Dendritic cell treated with granulocyte-macrophage colony-stimulating factor and Interleukin-4, amounts not matched to agents 40 ng/mL and 50 ng/mL, for 4 days (primary cell): Measurements from ENCODE around the gene LILRB4.
"Not testable (repeated sequence)": the region's sequence is repeated elsewhere in the genome, so short reads cannot be mapped to it uniquely, and the experiment has no call there.

ENCODE experiments used
- H3K27ac Mint-ChIP-seq: one replicate; pipeline ENCODE4 v1.8.0; 2022; ENCODE audit warnings: mild to moderate bottlenecking, mixed read lengths
- H3K27me3 Mint-ChIP-seq: one replicate; pipeline ENCODE4 v1.8.0; 2022; ENCODE audit warnings: mild to moderate bottlenecking, mixed read lengths
- H3K36me3 Mint-ChIP-seq: one replicate; pipeline ENCODE4 v1.8.0; 2022; ENCODE audit warnings: low read depth, mixed read lengths
- H3K4me1 Mint-ChIP-seq: one replicate; pipeline ENCODE4 v1.8.0; 2022; ENCODE audit warnings: low read depth, mixed read lengths
- H3K4me3 Mint-ChIP-seq: one replicate; pipeline ENCODE4 v1.8.0; 2022; ENCODE audit warnings: mild to moderate bottlenecking, moderate library complexity, mixed read lengths
- H3K9me3 Mint-ChIP-seq: one replicate; pipeline ENCODE4 v1.8.0; 2022; ENCODE audit warnings: mixed read lengths
- intact Hi-C: fragments of 100-400 bp; cut with micrococcal nuclease; formaldehyde crosslinking; loops from one replicate; pipeline ENCODE4 v1.15.0; 2022

Gene LILRB4

GRCh38 chr19:54633401-54633800 is 29.4 kb upstream of the LILRB4 start:
- Mint-ChIP-seq H3K9me3 (no peaks in the 10 kb centered on the region), H3K27ac (peak overlapping the region; percentile 91), H3K27me3 (no peaks in the 10 kb centered on the region), H3K36me3 (peaks cover 73% of the 10 kb centered on the region), H3K4me3 (peak overlapping the region; percentile 40), H3K4me1 (peaks cover 82% of the 10 kb centered on the region)
- intact Hi-C loops, result no loop called here

DNA sequence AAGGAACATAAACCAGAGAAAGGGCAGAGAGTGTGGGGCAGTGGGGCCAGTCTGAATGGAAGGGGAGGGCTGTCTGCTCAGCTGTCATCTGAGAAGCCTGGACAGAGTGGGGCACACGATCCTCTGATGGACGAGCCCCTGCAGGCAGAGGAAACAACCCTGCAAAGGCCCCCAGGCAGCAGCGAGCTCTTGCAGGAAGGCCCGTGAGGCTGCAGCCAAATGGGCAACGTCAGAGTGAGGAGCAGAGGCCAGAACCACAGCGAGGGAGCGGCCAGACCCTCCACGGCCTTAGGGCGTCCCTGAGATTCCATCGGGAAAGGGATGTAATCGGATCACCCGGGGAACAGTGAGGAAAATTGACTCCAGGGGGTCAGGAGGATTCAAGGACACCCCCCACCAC is 26.7 kb upstream of the LILRB4 start:
- H3K9me3 Mint-ChIP-seq, result not testable (repeated sequence)

DNA sequence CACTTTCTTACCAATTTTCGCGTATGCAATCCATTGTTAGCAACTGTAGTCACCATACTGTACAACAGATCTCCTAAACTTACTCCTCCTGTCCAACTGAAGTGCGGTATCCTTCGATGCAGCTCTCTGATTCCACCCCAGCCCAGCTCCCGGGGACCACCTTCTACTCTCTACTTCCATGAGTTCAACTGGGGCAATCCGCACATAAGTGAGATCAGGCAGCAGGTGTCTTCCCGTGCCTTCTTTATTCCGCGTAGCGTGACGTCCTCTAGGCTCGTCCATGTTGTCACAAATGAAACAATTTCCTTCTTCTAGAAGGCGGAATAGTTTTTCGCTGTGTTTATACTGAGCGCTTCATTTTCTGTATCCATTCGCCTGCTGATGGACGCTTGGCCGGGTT is 24.1 kb upstream of the LILRB4 start:
- H3K4me1 Mint-ChIP-seq, result peaks cover 57% of the 10 kb centered on the region
- H3K4me3 Mint-ChIP-seq, result no peak overlapping the region
- no peaks in the 10 kb centered on the region for H3K27me3 Mint-ChIP-seq
- intact Hi-C loops, result no loop called here
- H3K9me3 Mint-ChIP-seq, result no peaks in the 10 kb centered on the region
- no peak overlapping the region for H3K27ac Mint-ChIP-seq
- peaks cover 39% of the 10 kb centered on the region for H3K36me3 Mint-ChIP-seq

More for the DNA sequence above, 26.7 kb upstream of the LILRB4 start:
- H3K36me3 Mint-ChIP-seq, result peaks cover 65% of the 10 kb centered on the region
- H3K4me3 Mint-ChIP-seq, H3K27ac Mint-ChIP-seq, H3K27me3 Mint-ChIP-seq, intact Hi-C loops: not testable (repeated sequence)
- peaks cover 63% of the 10 kb centered on the region for H3K4me1 Mint-ChIP-seq

DNA sequence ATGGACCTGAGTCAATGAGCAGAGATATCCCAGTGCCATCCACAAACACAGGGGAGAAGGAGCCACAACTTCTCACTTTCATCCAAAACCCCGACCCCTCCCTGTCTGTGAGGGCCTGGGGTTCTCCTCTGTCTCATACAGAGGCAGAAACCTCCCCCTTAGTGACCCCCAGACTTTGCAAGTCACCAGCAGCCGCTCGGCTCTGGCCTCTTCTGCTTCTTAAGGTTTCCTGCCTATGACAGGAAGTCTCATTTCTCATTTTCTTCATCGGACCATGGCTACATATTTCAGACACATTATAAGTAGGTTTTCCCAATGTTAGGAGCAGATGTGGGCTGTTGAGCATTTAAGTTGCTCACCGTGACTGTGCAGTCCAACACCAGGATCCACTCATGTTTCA is 19.8 kb upstream of the LILRB4 start:
- peaks cover 50% of the 10 kb centered on the region for H3K4me1 Mint-ChIP-seq
- not testable (repeated sequence) for H3K9me3 Mint-ChIP-seq, H3K27me3 Mint-ChIP-seq, H3K36me3 Mint-ChIP-seq
- H3K4me3 Mint-ChIP-seq, result peak overlapping the region; percentile 71
- intact Hi-C loops, result loop anchor here (5.0 kb wide), 1 partner anchor 36 kb away; no protein-coding TSS in a partner anchor
- peak overlapping the region; percentile 95 for H3K27ac Mint-ChIP-seq

DNA sequence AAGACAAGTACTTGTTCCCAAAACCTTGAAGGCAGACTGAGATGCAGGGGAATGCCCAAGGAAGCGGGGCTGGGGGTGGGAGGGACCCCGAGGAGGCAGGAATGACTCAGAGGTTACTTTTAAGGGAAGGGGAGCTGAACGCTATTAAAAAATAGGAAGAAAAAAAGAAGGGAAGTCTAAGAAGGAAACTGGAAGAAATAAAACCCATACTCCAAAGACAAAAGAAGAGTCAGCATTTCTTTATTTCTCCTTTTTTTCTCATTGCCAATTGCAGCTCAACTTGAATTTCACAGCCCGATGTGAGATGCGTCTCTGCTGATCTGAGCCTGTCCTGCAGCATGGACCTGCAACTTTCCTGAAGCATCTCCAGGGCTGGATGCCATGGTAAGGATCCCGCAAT is 19.2 kb upstream of the LILRB4 start:
- H3K9me3 Mint-ChIP-seq, H3K36me3 Mint-ChIP-seq, H3K27me3 Mint-ChIP-seq: not testable (repeated sequence)
- H3K4me3 Mint-ChIP-seq, result peak overlapping the region; percentile 71
- peaks cover 55% of the 10 kb centered on the region for H3K4me1 Mint-ChIP-seq
- peak overlapping the region; percentile 95 for H3K27ac Mint-ChIP-seq
- intact Hi-C loops, result loop anchor here (5.0 kb wide), 1 partner anchor 36 kb away; no protein-coding TSS in a partner anchor

DNA sequence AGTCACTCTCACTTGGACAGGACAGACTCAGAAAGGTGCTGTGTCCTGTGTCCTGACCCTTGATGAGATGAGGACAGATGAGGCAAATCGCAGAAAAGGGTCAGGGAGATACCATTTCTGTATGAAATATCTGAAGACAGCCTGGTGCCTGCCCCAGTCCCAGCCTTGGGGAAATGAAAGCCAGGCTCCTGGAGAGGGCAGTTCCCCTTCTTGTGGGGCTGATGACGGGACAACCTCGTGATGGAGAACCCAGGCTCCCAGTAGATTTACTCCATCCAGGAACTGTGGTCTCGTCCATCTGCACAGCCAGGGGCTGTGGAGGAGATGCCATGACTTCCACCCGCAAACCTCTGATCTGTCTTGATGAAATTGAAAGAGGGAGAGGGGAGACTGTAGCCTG is 18.7 kb upstream of the LILRB4 start:
- peak overlapping the region; percentile 71 for H3K4me3 Mint-ChIP-seq
- intact Hi-C loops, result loop anchor here (2.0 to 5.0 kb wide), 2 partner anchors 37 to 163 kb away; no protein-coding TSS in a partner anchor
- H3K27me3 Mint-ChIP-seq, result peaks cover 7% of the 10 kb centered on the region
- H3K27ac Mint-ChIP-seq, result peak overlapping the region; percentile 95
- H3K36me3 Mint-ChIP-seq, result peaks cover 7% of the 10 kb centered on the region
- no peaks in the 10 kb centered on the region for H3K9me3 Mint-ChIP-seq
- peaks cover 60% of the 10 kb centered on the region for H3K4me1 Mint-ChIP-seq

DNA sequence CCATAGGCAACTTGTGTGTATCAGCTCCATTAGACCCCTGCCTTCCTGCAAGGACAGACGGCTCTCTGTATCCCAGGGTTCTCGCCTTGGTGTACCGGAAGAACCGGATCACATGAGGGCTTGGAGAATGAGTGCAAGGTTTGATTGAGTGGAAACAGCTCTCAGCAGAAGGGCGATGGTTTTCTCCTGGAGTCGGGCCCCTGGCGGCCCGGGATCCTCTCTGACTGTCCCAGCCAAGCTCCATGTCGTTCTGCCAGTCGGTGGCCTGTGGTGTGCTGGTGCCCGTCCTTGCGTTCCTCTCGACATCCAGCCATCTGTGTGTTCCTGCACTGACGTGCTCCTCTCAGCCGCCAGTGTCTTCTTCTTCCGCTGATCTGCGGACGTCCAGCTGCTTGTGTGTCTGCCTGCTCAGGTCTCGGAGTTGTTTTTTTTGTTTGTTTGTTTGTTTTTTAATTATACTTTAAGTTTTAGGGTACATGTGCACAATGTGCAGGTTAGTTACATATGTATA is 16.4 kb upstream of the LILRB4 start:
- peaks cover 70% of the 10 kb centered on the region for H3K4me1 Mint-ChIP-seq
- H3K4me3 Mint-ChIP-seq, result no peak overlapping the region
- H3K9me3 Mint-ChIP-seq, result no peaks in the 10 kb centered on the region
- no peak overlapping the region for H3K27ac Mint-ChIP-seq
- H3K36me3 Mint-ChIP-seq, result peaks cover 7% of the 10 kb centered on the region
- intact Hi-C loops, result no loop called here
- peaks cover 7% of the 10 kb centered on the region for H3K27me3 Mint-ChIP-seq

- H3K9me3 Mint-ChIP-seq, result no peaks in the 10 kb centered on the region
- H3K27me3 Mint-ChIP-seq, result peaks cover 8% of the 10 kb centered on the region
- H3K4me1 Mint-ChIP-seq, result peaks cover 62% of the 10 kb centered on the region
- H3K27ac Mint-ChIP-seq, result no peak overlapping the region
- intact Hi-C loops, result no loop called here
- peaks cover 7% of the 10 kb centered on the region for H3K36me3 Mint-ChIP-seq
- H3K4me3 Mint-ChIP-seq, result no peak overlapping the region
Observed at GRCh38 chr19:54648129-54648528, 14.7 kb upstream of the LILRB4 start.

DNA sequence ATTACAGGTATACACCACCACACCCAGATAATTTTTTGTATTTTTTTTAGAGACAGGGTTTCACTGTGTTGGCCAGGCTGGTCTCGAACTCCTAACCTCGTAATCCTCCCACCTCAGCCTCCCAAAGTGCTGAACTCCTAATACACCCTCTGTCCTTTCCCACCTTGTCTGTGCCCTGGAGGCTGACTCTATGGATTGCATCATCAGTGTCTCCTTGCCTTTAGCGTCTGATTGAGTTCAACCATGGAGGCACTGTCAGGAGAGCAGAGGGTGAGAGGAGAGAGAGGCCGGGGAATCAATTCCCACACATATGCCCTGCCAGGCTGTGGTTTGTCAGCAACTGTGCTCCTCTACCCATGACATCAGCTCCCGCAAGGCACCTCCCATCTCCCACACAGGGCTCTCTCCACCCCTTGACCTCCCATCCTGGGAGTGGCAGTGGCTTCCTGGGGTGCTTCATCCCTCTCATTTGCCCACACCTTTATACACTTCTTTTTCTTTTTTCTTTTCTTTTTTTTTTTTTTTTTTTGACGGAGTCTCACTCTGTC is 12.6 kb upstream of the LILRB4 start:
- H3K9me3 Mint-ChIP-seq, result no peaks in the 10 kb centered on the region
- peaks cover 7% of the 10 kb centered on the region for H3K36me3 Mint-ChIP-seq
- H3K4me3 Mint-ChIP-seq, result no peak overlapping the region
- intact Hi-C loops, result loop anchor here (5.0 kb wide), 1 partner anchor 267 kb away; no protein-coding TSS in a partner anchor
- no peak overlapping the region for H3K27ac Mint-ChIP-seq
- H3K27me3 Mint-ChIP-seq, result peaks cover 14% of the 10 kb centered on the region
- H3K4me1 Mint-ChIP-seq, result peaks cover 53% of the 10 kb centered on the region

GRCh38 chr19:54653181-54653809 is 9.5 kb upstream of the LILRB4 start:
- Mint-ChIP-seq H3K27me3 (peaks cover 15% of the 10 kb centered on the region), H3K4me3 (no peak overlapping the region), H3K36me3 (peaks cover 5% of the 10 kb centered on the region), H3K27ac (no peak overlapping the region), H3K4me1 (peaks cover 55% of the 10 kb centered on the region), H3K9me3 (no peaks in the 10 kb centered on the region)
- intact Hi-C loops, result loop anchor here (1.0 to 5.0 kb wide), 2 partner anchors 23 to 264 kb away; no protein-coding TSS in a partner anchor

DNA sequence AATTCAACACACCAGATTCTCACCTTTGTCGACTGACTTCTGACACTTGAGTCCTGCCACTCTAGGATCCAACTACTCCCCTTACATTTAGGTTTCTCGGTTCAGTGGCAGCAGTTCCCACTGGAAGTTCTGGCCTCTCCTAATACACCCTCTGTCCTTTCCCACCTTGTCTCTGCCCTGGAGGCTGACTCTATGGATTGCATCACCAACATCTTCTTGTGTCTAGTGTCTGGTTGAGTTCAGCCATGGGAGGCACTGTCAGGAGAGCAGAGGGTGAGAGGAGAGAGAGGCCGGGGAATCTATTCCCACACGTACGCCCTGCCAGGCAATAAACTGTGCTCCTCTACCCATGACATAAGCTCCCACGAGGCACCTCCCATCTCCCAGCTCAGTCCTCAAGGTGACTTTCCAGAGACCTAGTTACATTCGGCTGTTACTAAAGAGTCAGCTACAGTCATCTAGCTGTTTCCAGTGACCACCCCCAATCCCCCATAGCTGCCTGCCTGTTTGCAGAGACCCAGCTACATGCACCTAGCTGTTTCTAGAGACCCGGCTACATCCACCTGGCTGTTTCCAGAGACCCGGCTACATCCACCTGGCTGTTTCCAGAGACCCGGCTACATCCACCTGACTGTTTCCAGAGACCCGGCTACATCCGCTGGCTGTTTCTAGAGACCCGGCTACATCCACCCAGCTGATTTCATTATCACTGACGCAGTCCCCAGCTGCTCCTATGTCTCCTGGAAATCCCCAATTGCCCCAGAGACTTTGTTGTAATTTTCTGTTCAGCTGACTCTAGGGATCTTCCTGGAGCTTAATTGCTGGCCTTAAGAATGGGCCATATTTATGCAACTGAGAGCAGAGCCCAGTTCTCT is 8.1 kb upstream of the LILRB4 start:
- intact Hi-C loops, result loop anchor here (5.0 kb wide), 1 partner anchor 263 kb away; no protein-coding TSS in a partner anchor
- no peaks in the 10 kb centered on the region for H3K36me3 Mint-ChIP-seq
- H3K4me1 Mint-ChIP-seq, result peaks cover 55% of the 10 kb centered on the region
- H3K27me3 Mint-ChIP-seq, result peaks cover 11% of the 10 kb centered on the region
- no peak overlapping the region for H3K4me3 Mint-ChIP-seq
- peak overlapping the region; percentile 83 for H3K27ac Mint-ChIP-seq
- H3K9me3 Mint-ChIP-seq, result no peaks in the 10 kb centered on the region

- intact Hi-C loops, result no loop called here
- H3K27me3 Mint-ChIP-seq, result peaks cover 9% of the 10 kb centered on the region
- no peak overlapping the region for H3K4me3 Mint-ChIP-seq
- H3K27ac Mint-ChIP-seq, result peak overlapping the region; percentile 81
- peaks cover 74% of the 10 kb centered on the region for H3K4me1 Mint-ChIP-seq
- H3K36me3 Mint-ChIP-seq, result peaks cover 17% of the 10 kb centered on the region
- no peaks in the 10 kb centered on the region for H3K9me3 Mint-ChIP-seq
Observed at GRCh38 chr19:54659300-54659699, 3.5 kb upstream of the LILRB4 start.

GRCh38 chr19:54660306-54660705 is 2.5 kb upstream of the LILRB4 start:
- Mint-ChIP-seq H3K27me3 (peaks cover 3% of the 10 kb centered on the region), H3K9me3 (no peaks in the 10 kb centered on the region), H3K27ac (peak overlapping the region; percentile 81), H3K4me3 (peak overlapping the region; percentile 58), H3K4me1 (peaks cover 74% of the 10 kb centered on the region), H3K36me3 (peaks cover 27% of the 10 kb centered on the region)
- intact Hi-C loops, result no loop called here

DNA sequence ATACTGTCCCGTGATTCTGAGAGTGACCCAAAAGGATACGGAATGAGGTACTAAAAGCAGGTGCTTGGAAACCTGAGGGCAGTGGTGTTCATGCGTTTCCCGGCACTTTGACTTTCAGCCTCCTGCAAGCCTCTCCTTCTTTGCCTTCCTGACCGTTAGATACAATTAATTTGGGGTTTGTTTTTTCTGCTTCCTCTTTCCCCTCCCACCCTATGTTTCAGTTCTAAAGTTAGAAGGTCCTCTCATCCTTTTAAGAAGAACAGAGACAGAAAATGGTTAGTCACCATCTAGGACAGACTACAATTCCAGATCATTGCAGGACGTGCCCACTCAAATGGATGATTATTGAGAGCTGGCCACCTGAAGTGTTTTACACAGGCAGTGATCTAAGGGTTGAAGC is 1.8 kb upstream of the LILRB4 start:
- Mint-ChIP-seq H3K4me3 (peak overlapping the region; percentile 49), H3K27me3 (peaks cover 3% of the 10 kb centered on the region), H3K27ac (peak overlapping the region; percentile 81), H3K4me1 (peaks cover 76% of the 10 kb centered on the region), H3K36me3 (peaks cover 34% of the 10 kb centered on the region), H3K9me3 (no peaks in the 10 kb centered on the region)
- intact Hi-C loops, result no loop called here
